Measurements from ENCODE around the gene MUSTN1. TPM values are rescaled to one million over a fixed set of nuclear protein-coding genes. Genes with fewer than 3 reads are reported as not detected.

MUSTN1 gene
- total RNA-seq, 1 donor from 2014 or later = not detected

- Mint-ChIP-seq H3K27me3 (no peaks in the 10 kb centered on the region), H3K27ac (no peak overlapping the region), H3K4me1 (ENCODE audit: low read depth) (peaks cover 2% of the 10 kb centered on the region), H3K9me3 (ENCODE audit: low read depth) (no peaks in the 10 kb centered on the region), H3K36me3 (ENCODE audit: insufficient read depth) (peaks cover under 1% of the 10 kb centered on the region), H3K4me3 (ENCODE audit: low read depth) (no peak overlapping the region)
- no peak for TF ChIP-seq CTCF (IDR thresholded peaks at IDR 0.05; ENCODE audit: unreplicated experiment)
- DNase-seq (ENCODE audit: low spot score, unreplicated experiment) = no peak
These were observed 10.3 kb upstream of the MUSTN1 start for GRCh38 chr3:52845157-52845556.

DNA sequence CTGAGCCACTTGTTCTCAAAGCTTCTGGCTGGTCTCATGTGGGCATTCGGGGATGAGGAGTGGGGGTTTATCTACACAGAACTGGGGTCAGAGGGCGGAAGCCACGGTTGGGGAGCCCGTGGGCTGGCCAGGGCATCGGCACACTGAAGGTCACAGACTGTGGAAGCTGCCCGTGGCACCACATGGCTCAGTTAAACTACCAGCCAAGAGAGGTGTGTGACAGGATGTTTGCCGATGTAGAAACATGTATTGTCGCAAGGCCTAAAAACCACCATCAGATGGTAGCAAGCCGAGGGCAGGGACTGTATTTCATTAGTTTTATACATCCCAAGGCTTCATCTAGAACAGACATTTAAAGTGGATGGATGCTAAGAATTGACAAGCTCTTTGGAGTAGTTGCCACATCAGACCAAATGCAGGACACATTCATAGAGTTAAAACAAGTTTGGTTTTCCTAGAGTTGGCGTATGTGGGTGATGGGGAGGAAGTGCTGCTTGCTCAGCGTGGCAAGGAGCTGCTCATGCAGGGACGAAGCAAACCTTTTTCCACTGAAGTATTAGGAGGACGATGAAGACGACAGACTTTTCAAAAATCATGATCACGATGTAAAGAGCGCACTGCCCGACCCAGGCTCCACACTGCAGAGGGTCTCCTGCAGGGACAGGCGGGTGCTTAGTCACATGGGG lies 9.6 kb upstream of the MUSTN1 start:
- DNase-seq (ENCODE audit: low spot score, unreplicated experiment) = no peak
- H3K4me3 Mint-ChIP-seq (ENCODE audit: low read depth) = no peak overlapping the region
- peaks cover 8% of the 10 kb centered on the region for H3K4me1 Mint-ChIP-seq (ENCODE audit: low read depth)
- peak overlapping the region; percentile 13 for H3K27ac Mint-ChIP-seq
- peaks cover 1% of the 10 kb centered on the region for H3K36me3 Mint-ChIP-seq (ENCODE audit: insufficient read depth)
- no peaks in the 10 kb centered on the region for H3K9me3 Mint-ChIP-seq (ENCODE audit: low read depth)
- no peak for TF ChIP-seq CTCF (IDR thresholded peaks at IDR 0.05; ENCODE audit: unreplicated experiment)
- H3K27me3 Mint-ChIP-seq = no peaks in the 10 kb centered on the region

DNA sequence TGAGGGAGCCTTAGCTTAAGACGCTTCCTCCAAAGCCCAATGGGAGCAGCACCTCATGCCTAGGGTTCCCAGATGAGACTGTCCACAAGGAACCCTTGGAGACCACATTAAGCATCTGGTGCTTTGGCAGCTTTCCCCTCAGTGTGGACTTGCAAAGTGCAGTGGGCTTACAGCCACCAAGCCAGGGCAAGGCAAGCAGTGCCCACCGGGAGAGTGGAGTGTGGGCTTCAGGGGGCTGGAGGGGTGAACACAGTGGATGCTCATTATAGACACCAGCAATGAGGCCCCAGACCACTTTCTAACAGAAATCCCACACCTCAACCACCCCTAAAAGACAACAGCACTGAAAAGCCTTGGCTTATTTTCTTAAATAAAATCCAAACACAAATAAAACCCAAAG lies 9.1 kb upstream of the MUSTN1 start:
- peaks cover 1% of the 10 kb centered on the region for H3K36me3 Mint-ChIP-seq (ENCODE audit: insufficient read depth)
- no peaks in the 10 kb centered on the region for H3K9me3 Mint-ChIP-seq (ENCODE audit: low read depth)
- peak overlapping the region; percentile 13 for H3K27ac Mint-ChIP-seq
- no peak for TF ChIP-seq CTCF (IDR thresholded peaks at IDR 0.05; ENCODE audit: unreplicated experiment)
- no peak overlapping the region for H3K4me3 Mint-ChIP-seq (ENCODE audit: low read depth)
- peaks cover 13% of the 10 kb centered on the region for H3K4me1 Mint-ChIP-seq (ENCODE audit: low read depth)
- DNase-seq (ENCODE audit: low spot score, unreplicated experiment) = no peak
- no peaks in the 10 kb centered on the region for H3K27me3 Mint-ChIP-seq

DNA sequence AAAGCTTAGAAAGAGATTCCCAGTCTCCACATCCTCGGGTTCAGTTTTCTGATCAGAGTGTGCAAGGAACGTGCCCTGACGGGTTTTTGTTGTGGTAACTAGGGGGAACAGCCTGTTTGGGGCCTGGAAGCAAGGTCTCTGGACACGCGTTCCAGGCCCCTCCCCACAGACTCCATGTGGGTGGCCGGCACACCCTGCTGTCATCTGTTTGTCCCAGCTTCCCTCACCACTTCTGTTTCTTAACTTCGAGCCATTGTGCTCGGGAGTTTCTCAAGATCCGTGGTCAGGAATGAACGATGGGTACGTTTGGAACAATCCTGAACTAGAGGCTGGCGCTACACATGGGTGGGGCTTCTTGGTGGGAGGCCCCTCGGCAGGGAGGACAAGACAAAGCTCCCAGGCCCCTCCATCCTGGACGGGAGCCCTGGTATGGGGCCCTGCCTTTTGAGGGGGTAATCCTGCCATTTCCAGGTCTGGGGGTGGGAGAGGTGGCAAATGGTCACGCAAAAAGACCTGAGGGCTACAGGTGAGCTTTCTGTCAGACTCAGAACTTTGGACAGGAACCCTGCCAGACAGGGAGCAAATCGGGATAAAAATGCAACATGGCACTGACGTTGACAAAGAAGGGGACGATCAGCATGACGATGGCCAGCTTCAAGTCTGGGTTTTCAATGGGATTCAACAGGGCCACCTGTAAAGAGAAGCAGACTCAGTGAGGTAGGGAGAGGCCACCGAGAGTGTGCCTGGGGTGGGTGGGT lies 8.5 kb upstream of the MUSTN1 start:
- no peak for TF ChIP-seq CTCF (IDR thresholded peaks at IDR 0.05; ENCODE audit: unreplicated experiment)
- Mint-ChIP-seq H3K9me3 (ENCODE audit: low read depth) (no peaks in the 10 kb centered on the region), H3K27me3 (no peaks in the 10 kb centered on the region), H3K4me3 (ENCODE audit: low read depth) (no peak overlapping the region), H3K36me3 (ENCODE audit: insufficient read depth) (peaks cover 1% of the 10 kb centered on the region), H3K4me1 (ENCODE audit: low read depth) (peaks cover 13% of the 10 kb centered on the region), H3K27ac (no peak overlapping the region)
- no peak for DNase-seq (ENCODE audit: low spot score, unreplicated experiment)

DNA sequence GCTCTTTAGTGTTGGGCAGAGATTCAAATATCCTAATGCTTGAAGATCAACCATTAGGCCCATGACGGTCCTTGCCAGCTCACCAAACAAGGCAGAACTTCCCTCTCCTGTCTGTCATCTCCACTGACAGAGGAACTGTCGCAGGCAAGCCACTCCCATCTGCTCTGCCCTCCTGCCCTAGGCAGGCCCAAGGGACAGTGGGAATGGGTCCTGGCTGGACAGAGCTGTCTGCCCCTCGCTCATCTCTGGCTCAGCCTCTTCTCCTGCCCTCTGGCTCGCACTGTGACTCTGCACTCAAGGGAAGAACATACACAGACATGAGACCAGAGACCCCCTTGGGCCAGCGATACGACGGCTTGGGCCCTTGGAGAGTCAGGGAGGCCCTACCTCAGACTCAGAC lies 7.6 kb upstream of the MUSTN1 start:
- Mint-ChIP-seq H3K9me3 (ENCODE audit: low read depth) (no peaks in the 10 kb centered on the region), H3K4me3 (ENCODE audit: low read depth) (no peak overlapping the region), H3K27me3 (no peaks in the 10 kb centered on the region), H3K4me1 (ENCODE audit: low read depth) (peaks cover 13% of the 10 kb centered on the region), H3K27ac (no peak overlapping the region), H3K36me3 (ENCODE audit: insufficient read depth) (peaks cover 1% of the 10 kb centered on the region)
- DNase-seq (ENCODE audit: low spot score, unreplicated experiment) = no peak
- TF ChIP-seq CTCF (IDR thresholded peaks at IDR 0.05; ENCODE audit: unreplicated experiment) = no peak
